HCT116 (cell line): ENCODE results near the gene ZFP36L2.

Experiments used
- POLR2A ChIP-seq: IDR thresholded peaks from 2 replicates; pipeline ENCODE4 v1.7.0; 2011; ENCODE audit warnings: borderline replicate concordance; ENCODE audit not compliant: insufficient read depth, insufficient read length; ENCODE audit errors: extremely low read depth
- TF ChIP-seq, protein P1 (sequence below): IDR thresholded peaks from 2 replicates; pipeline ENCODE4 v1.6.1; 2012; ENCODE audit warnings: low read depth

DNA sequence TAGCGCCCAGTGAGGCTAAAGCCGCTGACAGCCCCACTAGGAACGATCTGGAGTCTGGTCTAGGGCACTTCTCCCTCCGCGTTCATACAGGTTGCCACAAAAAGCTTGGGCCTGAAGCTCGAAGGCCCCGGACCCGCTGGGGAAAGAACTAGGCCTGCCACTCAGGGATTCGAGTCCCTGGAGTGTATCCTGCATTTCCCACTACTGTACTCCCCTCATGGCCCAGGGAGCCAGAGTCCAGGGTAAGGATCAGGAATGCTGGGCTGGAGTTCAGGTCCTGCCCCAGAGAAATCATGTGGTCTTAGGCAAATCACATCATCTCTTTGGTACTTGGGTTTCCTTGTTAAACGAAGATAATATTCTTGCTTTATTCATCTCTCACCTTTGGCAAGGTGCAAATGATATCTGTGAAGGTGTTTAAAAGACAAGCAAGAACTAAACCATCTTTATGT lies 1.4 kb upstream of the ZFP36L2 start:
- no peak for TF ChIP-seq POLR2A
- TF ChIP-seq, protein P1, sequence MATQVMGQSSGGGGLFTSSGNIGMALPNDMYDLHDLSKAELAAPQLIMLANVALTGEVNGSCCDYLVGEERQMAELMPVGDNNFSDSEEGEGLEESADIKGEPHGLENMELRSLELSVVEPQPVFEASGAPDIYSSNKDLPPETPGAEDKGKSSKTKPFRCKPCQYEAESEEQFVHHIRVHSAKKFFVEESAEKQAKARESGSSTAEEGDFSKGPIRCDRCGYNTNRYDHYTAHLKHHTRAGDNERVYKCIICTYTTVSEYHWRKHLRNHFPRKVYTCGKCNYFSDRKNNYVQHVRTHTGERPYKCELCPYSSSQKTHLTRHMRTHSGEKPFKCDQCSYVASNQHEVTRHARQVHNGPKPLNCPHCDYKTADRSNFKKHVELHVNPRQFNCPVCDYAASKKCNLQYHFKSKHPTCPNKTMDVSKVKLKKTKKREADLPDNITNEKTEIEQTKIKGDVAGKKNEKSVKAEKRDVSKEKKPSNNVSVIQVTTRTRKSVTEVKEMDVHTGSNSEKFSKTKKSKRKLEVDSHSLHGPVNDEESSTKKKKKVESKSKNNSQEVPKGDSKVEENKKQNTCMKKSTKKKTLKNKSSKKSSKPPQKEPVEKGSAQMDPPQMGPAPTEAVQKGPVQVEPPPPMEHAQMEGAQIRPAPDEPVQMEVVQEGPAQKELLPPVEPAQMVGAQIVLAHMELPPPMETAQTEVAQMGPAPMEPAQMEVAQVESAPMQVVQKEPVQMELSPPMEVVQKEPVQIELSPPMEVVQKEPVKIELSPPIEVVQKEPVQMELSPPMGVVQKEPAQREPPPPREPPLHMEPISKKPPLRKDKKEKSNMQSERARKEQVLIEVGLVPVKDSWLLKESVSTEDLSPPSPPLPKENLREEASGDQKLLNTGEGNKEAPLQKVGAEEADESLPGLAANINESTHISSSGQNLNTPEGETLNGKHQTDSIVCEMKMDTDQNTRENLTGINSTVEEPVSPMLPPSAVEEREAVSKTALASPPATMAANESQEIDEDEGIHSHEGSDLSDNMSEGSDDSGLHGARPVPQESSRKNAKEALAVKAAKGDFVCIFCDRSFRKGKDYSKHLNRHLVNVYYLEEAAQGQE: no peak
